Muscle of back (tissue), 11 donors: ENCODE data around the gene SCMH1. TPM values are rescaled to one million over a fixed set of nuclear protein-coding genes. Genes with fewer than 3 reads are reported as not detected.
"Not testable (repeated sequence)": the region's sequence is repeated elsewhere in the genome, so short reads cannot be mapped to it uniquely, and the experiment has no call there.

Experiments
- DNase-seq, 3 donors: peaks; one replicate each; pipeline versions ENCODE4 v3.0.0 to v3.0.0-alpha.2; 2013
- polyA plus RNA-seq, 10 donors: library from polyadenylated mRNA; unstranded; fragments of 120-200 nt; gene quantifications; one replicate each; pipeline ENCODE4 v1.2.1, GENCODE V29; 2013; ENCODE audit not compliant: insufficient read length in 10 of 10

SCMH1 gene
- polyA plus RNA-seq, 10 donors, result 27.2 to 39.1 (median 34.5) TPM

DNA sequence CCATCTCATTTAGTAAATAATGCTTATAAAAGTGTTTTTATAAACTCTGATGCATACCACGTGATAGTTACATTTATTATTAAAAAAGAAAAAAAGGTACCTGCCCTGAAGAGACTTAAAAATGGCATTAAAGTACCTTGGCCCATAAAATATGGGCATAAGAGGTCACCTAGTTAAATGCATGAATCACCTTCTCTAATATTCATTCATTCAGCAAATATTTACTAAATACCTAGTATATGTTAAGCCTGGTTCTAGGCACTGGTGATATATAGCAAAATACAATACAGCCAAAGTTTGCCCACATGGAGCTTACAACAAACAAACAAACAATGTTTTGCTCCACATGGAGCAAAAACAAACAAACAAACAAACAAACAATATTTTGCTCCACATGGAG is 87.0 kb downstream of the SCMH1 start:
- DNase-seq, result no peak

DNA sequence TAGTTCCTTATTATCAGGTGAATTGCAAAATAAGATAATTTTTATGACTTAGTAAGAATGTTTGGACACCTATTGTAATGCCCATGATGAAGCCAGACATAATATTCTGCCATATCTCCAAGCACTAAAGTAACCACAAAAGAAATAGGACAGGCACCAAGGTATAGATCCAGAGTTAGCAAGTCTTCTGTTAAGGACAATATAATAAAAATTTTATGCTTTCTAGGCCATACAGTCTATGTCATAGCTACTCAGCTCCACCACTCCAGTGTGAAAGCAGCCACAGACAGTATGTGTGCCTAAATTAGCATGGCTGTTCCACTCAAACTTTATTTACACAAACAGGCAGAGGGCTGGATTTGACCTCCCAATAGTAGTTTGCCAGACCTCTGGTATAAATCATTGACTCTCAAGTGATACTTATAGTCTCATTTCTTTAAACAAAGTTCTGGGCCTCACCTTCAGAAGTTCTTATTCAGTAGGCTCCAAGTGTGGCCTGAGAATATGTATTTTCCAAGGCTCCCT is 88.3 kb downstream of the SCMH1 start:
- no peak for DNase-seq

GRCh38 chr1:41152622-41153044 is 89.5 kb downstream of the SCMH1 start:
- DNase-seq, result peak; percentile 27 to 88 (median 50)

DNA sequence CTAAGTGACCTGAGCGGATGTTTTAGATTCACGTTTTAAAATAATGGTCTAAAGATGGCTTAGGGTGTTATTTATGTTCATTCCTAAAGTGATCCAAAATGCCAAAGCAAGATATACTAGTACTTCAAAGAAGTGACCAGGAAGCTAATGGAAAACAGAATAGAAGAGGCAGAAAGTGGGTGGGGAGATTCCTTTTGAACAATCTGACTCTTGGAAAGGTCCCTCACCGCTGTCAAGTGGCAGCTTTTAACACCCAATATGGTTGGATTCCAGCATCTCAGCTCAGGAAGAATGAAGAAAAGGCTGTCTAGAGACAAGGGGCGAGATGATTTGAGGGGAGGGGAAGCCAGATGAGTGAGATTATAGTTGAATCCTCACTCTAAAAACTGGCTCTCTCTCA is 90.3 kb downstream of the SCMH1 start:
- peak in 1 of 3 donors; percentile 4 for DNase-seq

- no peak for DNase-seq
These were observed 92.5 kb downstream of the SCMH1 start for GRCh38 chr1:41149570-41149969.

DNA sequence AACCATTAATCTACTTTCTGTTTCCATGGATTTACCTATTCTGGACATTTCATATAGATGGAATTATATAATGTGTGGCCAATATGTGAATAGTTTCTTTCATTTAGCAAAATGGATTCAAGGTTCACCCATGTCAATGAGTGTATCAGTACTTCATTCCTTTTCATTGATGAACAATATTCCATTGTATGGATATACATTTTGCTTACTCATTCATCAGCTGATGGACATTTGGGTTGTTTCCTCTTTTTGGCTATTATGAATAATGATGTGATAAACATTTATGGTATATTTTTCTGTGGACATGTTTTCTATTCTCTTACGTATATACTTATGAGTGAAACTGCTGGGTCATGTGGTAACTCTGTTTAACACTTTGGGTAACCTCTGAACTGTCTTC is 97.8 kb downstream of the SCMH1 start:
- DNase-seq, result no peak

- no peak for DNase-seq
These were observed 103.6 kb downstream of the SCMH1 start for GRCh38 chr1:41138549-41138948.

DNA sequence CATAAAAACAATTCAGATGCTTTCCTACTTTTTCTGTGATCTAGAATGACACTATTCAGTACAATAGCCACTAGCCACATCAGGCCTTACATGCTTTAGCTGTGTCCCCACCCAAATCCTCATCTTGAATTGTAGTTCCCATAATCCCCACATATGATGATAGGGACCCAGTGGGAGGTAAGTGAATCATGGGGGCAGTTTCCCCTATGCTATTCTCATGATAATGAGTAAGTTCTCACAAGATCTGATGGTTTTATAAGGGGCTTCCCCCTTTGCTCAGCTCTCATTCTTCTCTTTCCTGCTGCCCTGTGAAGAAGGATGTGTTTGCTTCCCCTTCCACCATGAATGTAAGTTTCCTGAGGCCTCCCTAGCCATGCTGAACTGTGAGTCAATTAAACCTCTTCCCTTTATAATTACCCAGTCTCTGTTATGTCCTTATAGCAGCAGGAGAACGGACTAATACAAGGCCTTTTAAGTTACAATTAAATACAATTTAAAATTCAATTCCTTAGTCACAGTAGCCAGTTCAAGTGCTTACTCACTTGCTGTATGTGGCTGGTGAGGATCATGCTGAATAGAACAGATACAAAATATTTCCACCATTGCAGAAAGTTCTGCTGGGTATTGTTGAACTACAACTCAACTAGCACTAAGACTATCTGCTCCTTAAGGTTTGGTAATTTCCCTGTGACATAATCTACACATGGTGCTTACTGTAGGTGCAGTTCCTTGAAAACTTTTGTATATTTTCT is 106.7 kb downstream of the SCMH1 start:
- DNase-seq, result no peak

DNA sequence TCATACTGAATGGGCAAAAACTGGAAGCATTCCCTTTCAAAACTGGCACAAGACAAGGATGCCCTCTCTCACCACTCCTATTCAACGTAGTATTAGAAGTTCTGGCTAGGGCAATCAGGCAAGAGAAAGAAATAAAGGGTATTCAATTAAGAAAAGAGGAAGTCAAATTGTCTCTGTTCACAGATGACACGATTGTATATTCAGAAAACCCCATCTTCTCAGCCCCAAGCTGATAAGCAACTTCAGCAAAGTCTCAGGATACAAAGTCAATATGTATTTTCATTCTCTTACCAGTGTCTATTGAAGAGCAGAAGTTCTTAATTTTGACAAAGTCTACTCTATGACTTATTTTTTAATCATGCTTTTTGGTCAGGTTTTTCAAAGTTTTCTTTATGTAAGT is 107.8 kb downstream of the SCMH1 start:
- not testable (repeated sequence) for DNase-seq

DNA sequence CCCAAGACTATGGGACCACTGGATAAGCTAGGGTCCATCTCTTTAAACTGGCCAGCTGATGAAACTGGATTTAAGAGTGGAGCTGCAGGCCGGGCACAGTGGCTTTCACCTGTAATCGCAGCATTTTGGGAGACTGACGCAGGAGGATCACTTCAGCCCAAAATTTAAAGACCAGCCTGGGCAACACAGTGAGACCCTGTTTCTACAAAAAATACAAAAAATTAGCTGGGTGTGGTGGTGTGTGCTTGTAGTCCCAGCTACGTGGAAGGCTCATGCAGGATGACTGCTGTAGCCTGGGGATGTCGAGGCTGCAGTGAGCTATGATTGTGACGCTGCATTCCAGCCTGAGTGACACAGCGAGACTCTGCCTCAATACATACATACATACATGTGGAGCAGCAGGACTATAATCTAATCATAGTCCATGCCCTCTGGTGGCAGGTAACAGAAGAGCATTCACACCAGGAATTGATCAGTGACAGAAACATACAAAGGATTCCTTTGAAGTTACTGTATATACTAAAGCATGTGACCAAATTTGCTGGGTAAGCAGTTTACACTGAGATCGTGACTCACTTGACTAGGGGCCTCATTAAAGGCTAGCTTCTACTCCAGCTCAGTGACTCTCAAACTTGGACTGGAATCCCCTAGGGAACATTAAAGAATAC is 119.1 kb downstream of the SCMH1 start:
- peak; percentile 14 to 89 (median 51) for DNase-seq

- DNase-seq, result no peak
These were observed 120.0 kb downstream of the SCMH1 start for GRCh38 chr1:41122148-41122547.

GRCh38 chr1:41118645-41119044 is 123.5 kb downstream of the SCMH1 start:
- no peak for DNase-seq

DNA sequence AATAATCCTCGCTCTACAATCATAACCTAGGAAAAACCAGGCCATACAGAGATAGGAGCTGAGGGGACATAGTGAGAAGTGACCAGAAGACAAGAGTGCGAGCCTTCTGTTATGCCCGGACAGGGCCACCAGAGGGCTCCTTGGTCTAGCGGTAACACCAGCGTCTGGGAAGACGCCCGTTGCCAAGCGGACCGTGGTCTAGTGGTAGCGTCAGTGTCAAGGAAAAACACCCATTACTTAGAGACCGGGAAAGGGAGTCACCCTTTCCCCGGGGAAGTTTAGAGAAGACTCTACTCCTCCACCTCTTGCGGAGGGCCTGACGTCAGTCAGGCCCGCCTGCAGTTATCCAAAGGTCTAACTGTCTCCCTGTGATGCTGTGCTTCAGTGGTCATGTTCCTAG is 124.9 kb downstream of the SCMH1 start:
- not testable (repeated sequence) for DNase-seq

DNA sequence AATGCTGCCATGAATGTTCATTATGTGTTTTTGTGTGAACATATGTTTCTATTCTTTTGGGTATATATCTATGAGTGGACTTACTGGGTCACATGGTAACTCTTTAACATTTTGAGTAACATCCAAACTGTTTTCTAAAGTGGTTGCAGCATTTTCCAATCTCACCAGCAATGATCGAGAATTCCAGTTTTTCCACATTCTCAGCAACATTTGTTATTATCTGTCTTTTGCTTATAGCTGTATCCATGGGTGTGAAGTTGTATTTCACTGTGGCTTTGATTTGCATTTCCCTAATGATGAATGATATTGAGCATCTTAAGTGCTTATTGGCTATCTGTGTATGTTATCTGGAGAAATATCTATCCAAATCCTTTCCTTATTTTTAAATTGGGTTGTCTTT is 131.4 kb downstream of the SCMH1 start:
- peak in 1 of 3 donors; percentile 58 for DNase-seq

GRCh38 chr1:41110286-41110685 is 131.8 kb downstream of the SCMH1 start:
- DNase-seq, result no peak

DNA sequence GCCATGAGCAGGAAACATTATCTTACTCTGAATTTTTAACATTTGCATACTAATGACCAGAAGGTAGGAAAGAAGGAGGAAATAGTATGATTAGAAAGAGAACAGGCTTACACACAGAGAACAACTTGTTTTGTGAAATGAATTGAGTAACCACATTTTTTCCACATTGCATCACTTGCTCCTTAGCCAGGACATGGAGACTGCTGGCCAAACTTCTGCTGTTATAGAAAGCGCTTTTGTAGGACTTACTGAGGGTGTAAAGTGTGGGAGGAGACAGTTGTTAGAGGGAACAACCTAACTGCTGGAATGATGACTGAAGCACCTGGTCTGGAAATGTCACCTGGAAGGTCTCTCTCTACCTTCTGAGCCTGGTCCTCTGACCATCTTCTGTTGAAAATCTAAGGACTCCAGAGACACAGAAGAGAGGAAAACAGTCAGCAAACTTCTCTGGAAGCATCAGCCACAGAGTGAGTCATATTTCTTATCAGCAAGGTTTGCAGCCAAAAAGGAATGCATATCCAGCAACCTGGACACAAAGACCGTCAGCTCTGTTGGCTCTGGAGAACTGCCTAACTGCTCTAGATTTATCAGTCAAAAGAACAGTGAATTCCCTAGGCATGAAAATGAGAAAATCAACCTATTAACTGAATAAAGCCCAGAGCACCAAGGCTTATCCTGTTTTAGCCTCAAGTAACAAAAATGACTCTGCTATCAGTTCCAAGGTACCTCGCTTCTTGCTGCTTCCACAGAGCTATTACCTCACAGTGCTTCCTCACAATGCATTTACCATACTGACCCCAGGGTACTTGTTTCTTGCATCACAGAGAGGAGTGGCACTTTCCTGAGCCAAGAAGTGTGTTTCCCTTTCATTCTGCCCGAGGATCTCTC is 132.6 kb downstream of the SCMH1 start:
- DNase-seq, result peak; percentile 93 to 97 (median 93)

- DNase-seq, result peak in 1 of 3 donors; percentile 51
These were observed 133.3 kb downstream of the SCMH1 start for GRCh38 chr1:41108696-41109275.

GRCh38 chr1:41103766-41104165 is 138.3 kb downstream of the SCMH1 start:
- DNase-seq, result peak in 2 of 3 donors; percentile 24 to 44

DNA sequence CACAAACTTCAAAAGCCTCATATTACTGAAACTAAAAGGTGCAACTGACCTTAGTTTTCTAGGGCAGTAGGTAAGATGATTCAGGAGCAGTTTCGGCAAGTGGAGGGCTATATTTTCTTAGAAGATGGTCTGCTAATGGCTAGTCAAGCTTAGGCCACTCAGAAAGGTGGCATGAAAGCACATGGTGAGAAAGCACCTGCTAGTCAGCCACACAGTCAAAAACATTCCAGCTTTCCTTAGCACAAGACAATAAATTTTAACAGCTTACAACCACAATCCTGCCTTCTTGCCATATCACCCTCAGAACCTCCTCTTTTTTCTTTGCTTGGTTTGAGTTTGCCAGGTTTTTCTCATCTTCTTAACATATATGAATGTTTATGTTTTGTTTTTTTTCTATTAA is 139.5 kb downstream of the SCMH1 start:
- no peak for DNase-seq

DNA sequence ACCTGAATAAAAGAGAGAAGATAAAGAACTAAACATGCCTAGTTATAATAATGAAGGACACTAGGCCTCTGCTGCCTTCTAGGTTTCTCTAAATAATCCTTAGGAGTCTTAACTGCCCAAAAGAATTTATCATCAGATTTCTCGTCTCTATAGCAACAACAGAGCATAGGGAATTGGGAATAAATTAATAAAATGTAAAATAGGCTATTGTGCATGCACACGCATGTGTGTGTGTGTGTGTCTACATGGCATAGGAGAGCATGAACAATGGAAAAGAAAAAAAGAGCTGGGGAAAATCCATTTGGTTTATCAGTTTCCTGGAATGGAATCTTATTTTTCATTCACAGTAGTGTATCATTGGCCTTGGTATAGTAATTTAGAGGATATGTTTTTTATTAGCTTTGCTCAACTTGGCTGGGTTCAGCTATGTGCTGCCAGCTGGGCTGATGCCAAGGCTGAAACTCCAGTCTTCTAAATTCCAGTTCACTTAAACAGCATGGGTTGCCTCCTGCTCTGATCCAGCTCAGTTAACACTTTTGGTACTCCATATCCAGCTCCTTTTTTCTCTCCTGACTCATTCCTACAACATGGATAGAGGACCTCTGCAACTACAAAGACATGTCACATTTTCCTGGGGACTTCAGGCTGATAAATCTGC is 140.0 kb downstream of the SCMH1 start:
- peak; percentile 96 to 97 (median 97) for DNase-seq

- peak in 1 of 3 donors; percentile 56 for DNase-seq
These were observed 141.0 kb downstream of the SCMH1 start for GRCh38 chr1:41101076-41101475.
